Hypothalamus (tissue), 51 donors: Measurements from ENCODE around the gene LRP1B.

Experiments used
- DNase-seq, 51 donors: peaks; one replicate each; lab custom pipeline; 2025; lab: John Stamatoyannopoulos, UW

LRP1B gene

DNA sequence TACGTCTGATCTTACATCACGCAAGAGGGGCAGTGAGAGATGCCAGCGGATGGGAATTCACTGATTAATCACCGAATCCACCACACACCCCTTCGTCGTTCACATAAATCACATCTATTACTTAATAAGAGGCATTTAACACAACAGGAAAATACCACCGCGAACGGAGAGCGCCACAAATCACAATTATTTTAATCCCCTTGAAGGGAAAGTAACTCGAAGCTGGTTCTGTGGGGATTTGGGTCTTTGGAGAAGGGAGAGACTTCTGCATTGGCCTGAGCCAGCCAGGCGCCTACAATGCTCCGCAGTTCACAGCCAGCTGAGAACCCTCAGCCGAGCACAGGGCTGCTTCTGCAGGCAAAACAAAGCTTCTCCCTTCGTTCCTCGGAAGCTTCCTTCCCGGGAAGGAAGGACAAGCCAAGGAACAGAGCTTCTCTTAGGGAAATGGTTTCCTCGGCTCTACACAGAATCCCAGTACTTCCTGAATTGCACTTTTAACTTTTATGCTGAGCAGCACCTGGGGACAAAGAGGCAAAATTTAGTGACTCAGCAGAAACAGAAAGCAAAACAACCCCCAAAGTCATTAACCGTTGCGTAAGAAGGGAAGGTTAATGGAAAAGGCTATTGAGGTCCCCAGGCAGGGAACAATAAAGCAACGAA, at the start of gene LRP1B:
LRP1B (minus strand) TSS at position 7 of the 660 bp plus-strand sequence. CDS start 287 bp downstream, outside the sequence.
- peak in 37 of 51 donors; percentile 7 to 91 (median 49) for DNase-seq

GRCh38 chr2:142179686-142180085, 48.9 kb upstream of the LRP1B start:
- DNase-seq, result no peak

DNA sequence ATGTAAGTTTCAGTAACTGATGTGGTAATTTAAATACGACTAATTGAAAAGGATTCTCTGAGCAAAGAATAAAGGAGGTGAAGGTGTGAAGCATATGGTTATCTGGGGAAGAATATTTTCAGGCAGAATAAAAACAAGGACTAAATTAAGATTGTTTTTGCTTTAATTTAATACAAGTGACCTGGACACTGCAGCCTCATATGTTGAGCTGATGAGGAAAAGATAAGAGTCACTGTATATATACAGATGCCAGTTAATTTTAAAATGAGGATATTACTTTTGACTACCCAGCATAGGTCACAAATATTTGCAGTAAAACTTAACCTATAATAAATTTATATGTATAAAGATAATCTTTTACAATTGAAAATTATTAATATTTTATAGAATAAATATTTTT, 47.8 kb upstream of the LRP1B start:
- no peak for DNase-seq

DNA sequence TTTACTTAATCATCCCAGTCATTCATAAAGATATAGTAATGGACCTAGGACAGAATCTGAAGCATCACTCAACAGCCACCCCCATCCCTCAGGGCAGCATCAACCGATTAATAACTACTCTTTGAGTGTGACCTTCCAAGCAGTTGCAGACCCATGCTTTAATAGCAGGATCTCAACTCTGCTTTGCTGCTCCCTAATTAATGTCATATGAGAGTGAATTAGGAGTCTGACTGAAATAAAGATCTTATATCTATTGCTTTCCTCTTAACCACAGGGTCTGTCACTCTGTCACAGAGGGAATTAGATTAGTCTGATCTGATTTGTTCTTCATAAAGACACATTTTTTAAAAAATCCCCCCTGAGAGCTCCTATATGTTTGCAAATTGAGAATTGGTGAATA, 46.1 kb upstream of the LRP1B start:
- no peak for DNase-seq

- no peak for DNase-seq
These were observed 45.1 kb upstream of the LRP1B start for GRCh38 chr2:142175813-142176338.

- no peak for DNase-seq
These were observed 43.4 kb upstream of the LRP1B start for GRCh38 chr2:142174176-142174575.

GRCh38 chr2:142170847-142171246, 40.0 kb upstream of the LRP1B start:
- no peak for DNase-seq

DNA sequence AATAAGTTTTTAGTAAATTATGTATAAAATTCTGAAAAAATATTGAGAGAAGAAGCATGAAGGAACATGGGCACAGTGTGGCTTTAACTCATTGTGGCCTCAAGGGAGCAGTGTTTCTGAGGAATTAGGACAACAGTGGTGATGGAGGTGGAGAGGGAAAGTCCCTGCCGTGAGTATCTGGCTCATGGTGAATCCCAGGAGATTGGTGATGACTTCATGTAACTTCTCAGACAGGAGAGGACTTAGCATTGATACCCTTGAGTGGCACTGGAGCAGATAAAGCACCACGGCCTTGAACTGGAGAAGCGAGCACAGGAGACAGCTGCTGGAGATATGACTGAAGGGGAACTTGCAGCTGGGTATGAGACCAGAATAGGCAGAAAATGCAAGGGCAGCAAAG, 35.0 kb upstream of the LRP1B start:
- DNase-seq, result no peak

DNA sequence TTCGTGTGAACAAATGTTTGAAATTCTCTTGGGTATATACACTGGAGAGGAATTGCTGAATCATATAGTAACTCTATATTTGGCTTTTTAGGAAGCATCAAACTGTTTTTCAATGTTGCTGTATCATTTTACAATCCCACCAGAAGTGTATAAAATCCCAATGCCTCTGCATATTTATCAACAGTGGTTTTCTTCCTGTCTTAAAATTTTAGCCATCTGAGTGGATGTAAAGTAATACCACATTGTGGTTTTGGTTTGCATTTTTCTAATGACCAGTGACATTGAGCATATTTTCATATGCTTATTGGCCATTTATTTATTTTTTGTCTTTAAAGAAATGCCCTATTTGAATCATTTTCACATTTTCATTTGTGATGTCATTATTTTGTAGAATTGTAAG, 22.8 kb upstream of the LRP1B start:
- DNase-seq, result no peak

GRCh38 chr2:142150453-142150852, 19.6 kb upstream of the LRP1B start:
- no peak for DNase-seq

GRCh38 chr2:142144547-142144946, 13.7 kb upstream of the LRP1B start:
- no peak for DNase-seq

GRCh38 chr2:142142595-142142994, 11.8 kb upstream of the LRP1B start:
- DNase-seq, result no peak

GRCh38 chr2:142140434-142140845, 9.6 kb upstream of the LRP1B start:
- DNase-seq, result no peak

DNA sequence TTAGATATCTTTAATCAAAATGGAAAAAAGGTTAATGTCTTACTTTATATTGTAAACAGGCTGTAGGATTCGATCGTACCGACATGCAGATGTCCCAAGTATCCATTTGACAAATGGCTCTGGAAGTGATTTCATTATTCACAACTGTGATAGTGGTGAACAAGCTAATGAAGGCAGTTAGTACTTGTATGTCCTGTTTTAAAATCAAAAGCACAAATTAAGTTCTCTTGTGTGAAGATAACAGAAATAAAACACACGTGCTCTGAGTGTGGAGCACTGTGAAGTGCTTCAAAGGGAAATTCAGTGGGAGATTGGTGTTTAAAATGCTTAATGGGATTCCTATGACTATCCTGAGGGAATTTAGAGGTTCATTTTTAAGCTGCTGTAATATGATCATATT, 8.6 kb upstream of the LRP1B start:
- DNase-seq, result no peak

GRCh38 chr2:142136571-142136970, 5.8 kb upstream of the LRP1B start:
- DNase-seq, result no peak

GRCh38 chr2:142134911-142135310, 4.1 kb upstream of the LRP1B start:
- no peak for DNase-seq

- DNase-seq, result peak in 49 of 51 donors; percentile 13 to 91 (median 63)
These were observed 456 bp downstream of the LRP1B start for GRCh38 chr2:142130111-142131009.

DNA sequence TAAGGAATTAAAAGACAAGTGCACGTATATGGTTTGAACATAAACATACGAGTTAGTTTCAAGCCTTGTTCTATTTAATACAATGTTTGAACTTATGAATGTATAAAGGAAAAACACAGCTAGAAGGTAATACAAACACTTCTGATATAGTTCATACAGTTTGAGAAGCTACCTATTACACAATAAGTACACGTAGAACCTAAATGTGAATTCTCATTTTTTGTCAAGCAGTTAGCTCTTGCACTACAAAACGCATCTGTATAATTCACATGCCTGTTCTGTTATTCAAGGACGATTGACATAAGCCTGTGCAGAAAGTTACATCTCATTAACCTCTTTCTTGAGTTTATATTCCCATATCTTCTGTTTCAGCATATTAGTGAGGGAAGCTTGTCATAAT, 2.7 kb downstream of the LRP1B start:
- no peak for DNase-seq

GRCh38 chr2:142127248-142127647, 3.6 kb downstream of the LRP1B start:
- DNase-seq, result no peak

- no peak for DNase-seq
These were observed 6.1 kb downstream of the LRP1B start for GRCh38 chr2:142124706-142125105.

GRCh38 chr2:142119347-142119746, 11.5 kb downstream of the LRP1B start:
- peak in 1 of 51 donors; percentile 20 for DNase-seq

- peak in 4 of 51 donors; percentile 10 to 23 (median 16) for DNase-seq
These were observed 18.0 kb downstream of the LRP1B start for GRCh38 chr2:142112757-142113221.
